DOHH2 (cell line): ENCODE data around the gene NCF4.

ENCODE experiments used
- EZH2phosphoT487 ChIP-seq: fragments of 200-600 bp; sonication (generic); IDR thresholded peaks from 2 replicates; pipeline ENCODE4 v1.6.1; 2017; ENCODE audit warnings: borderline replicate concordance, mild to moderate bottlenecking, antibody characterized with exemption, low read length, moderate library complexity, mixed read lengths
- TF ChIP-seq, protein P1 (sequence below): fragments of 200-600 bp; sonication (generic); IDR thresholded peaks from one replicate; pipeline ENCODE4 v1.5.1; 2014; ENCODE audit warnings: antibody characterized with exemption, mild to moderate bottlenecking, low read depth, low read length; ENCODE audit not compliant: poor library complexity, severe bottlenecking

DNA sequence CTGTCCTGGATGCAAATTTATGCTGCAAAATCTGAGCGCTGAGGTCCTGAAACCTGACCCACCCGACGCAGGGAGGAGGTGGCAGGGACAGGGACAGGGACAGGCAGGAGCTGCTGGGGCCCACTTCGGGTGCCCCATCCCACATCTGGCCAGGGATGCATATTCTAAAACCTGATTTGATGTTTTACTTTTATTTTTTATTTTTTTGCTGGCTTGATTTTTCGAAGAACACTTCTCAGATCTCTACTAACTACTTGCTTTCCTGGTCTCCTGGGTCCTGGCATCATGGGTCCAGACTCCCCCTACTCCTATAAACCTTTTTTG, 43.3 kb upstream of the NCF4 start:
- TF ChIP-seq, protein P1, sequence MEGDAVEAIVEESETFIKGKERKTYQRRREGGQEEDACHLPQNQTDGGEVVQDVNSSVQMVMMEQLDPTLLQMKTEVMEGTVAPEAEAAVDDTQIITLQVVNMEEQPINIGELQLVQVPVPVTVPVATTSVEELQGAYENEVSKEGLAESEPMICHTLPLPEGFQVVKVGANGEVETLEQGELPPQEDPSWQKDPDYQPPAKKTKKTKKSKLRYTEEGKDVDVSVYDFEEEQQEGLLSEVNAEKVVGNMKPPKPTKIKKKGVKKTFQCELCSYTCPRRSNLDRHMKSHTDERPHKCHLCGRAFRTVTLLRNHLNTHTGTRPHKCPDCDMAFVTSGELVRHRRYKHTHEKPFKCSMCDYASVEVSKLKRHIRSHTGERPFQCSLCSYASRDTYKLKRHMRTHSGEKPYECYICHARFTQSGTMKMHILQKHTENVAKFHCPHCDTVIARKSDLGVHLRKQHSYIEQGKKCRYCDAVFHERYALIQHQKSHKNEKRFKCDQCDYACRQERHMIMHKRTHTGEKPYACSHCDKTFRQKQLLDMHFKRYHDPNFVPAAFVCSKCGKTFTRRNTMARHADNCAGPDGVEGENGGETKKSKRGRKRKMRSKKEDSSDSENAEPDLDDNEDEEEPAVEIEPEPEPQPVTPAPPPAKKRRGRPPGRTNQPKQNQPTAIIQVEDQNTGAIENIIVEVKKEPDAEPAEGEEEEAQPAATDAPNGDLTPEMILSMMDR: no peak
- TF ChIP-seq EZH2phosphoT487: no peak
